Naive thymus-derived CD8-positive, alpha-beta T cell (primary cell): Measurements from ENCODE around the gene BBC3. TPM values are rescaled to one million over a fixed set of nuclear protein-coding genes. Genes with fewer than 3 reads are reported as not detected.

Experiments
- ATAC-seq, 2 donors: fragments of 150-1000 bp; cut with Tn5 transposase in 1 of 2; sonication (Bioruptor Pico), chemical (Tn5 transposase) in 1 of 2; 1 replicate in 1 of 2; 2 replicates in 1 of 2; pipeline ENCODE4 v1.10.0; 2021; ENCODE audit warnings: mild to moderate bottlenecking in 2 of 2, moderate library complexity in 2 of 2
- POLR2A ChIA-PET: fragments of 350-600 bp; sonication (Branson Sonifier 250); formaldehyde crosslinking; loops from one replicate; lab custom pipeline; 2021; ENCODE audit warnings: antibody characterized with exemption; lab: Charles Lee
- DNase-seq, 10 donors: peaks; one replicate each; pipeline versions ENCODE4 v3.0.0 to v3.0.0-alpha.2; 2020 to 2022
- H3K27ac Mint-ChIP-seq, 10 donors: one replicate each; pipeline ENCODE4 v1.8.0; 2020 to 2022; ENCODE audit warnings: mild to moderate bottlenecking in 10 of 10, mixed read lengths in 10 of 10, moderate library complexity in 4 of 10, inconsistent platforms in 1 of 10
- H3K27me3 Mint-ChIP-seq, 5 donors: one replicate each; pipeline ENCODE4 v1.8.0; 2021 to 2022; ENCODE audit warnings: mixed read lengths in 5 of 5
- H3K36me3 Mint-ChIP-seq, 3 donors: one replicate each; pipeline ENCODE4 v1.8.0; 2020 to 2022; ENCODE audit warnings: mixed read lengths in 3 of 3, mild to moderate bottlenecking in 2 of 3, inconsistent platforms in 1 of 3
- H3K4me1 Mint-ChIP-seq, 4 donors: one replicate each; pipeline ENCODE4 v1.8.0; 2021 to 2022; ENCODE audit warnings: mixed read lengths in 4 of 4
- H3K4me3 Mint-ChIP-seq, 10 donors: one replicate each; pipeline ENCODE4 v1.8.0; 2020 to 2022; ENCODE audit warnings: mild to moderate bottlenecking in 10 of 10, mixed read lengths in 10 of 10, moderate library complexity in 6 of 10, inconsistent platforms in 1 of 10
- H3K9me3 Mint-ChIP-seq, 9 donors: one replicate each; pipeline ENCODE4 v1.8.0; 2020 to 2022; ENCODE audit warnings: mixed read lengths in 9 of 9, mild to moderate bottlenecking in 3 of 9, inconsistent platforms in 1 of 9, moderate library complexity in 1 of 9
- polyA plus RNA-seq, 3 donors: library from polyadenylated mRNA; unstranded; fragments of 300-500 nt; fragmentation: Illumina TruSeq; gene quantifications; one replicate each; pipeline ENCODE4 v1.2.3, GENCODE V29; 2021
- total RNA-seq, 8 experiments: library from RNA in 2 of 8; stranded (reverse) in 2 of 8; gene quantifications; one replicate each; pipeline ENCODE4 v1.2.3 and lab custom pipeline; 2021 to 2026

BBC3 gene
- total and polyA plus RNA-seq, 5 experiments from 2014 or later, result 7.2 to 37.4 (median 13.0) TPM

DNA sequence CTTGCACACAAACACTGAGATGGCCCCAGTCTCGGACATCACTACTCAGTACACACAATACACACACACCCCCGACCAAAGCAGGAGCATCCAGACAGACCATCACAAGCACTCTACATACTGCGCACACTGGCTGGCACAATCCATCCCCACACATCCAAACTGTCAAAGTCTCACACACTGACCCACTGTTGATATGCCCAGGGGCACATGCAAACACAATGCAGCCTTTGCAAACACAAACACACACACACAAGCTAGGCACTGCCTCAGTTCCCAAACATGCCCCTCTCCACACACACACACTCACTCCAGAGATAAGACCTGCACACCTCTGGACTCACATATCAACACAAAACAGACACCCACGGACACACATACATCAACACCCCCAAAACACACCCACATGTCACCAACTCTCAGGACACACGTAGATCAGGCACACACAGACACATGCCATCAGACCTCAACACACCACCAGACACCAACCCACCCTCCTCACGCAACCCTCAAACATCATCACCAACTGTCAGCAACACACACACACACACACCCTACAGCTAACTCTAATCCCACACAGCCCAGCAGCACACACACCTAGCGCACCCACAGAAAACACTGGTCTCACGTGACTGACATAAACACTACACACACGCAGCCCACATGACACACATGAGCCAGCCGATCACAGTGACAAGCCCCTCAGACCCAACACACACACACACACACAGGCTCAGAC lies 1.9 kb downstream of the BBC3 start:
- POLR2A ChIA-PET, result interaction anchor here (0.5 to 6.1 kb wide), 6 partner anchors 9 to 45 kb away, joined by 3 to 116 read pairs (median 4); partner anchors contain the start of genes CCDC9 and INAFM1
- Mint-ChIP-seq H3K9me3 (no peaks in the 10 kb centered on the region), H3K36me3 (no peaks in the 10 kb centered on the region), H3K27me3 (no peaks in the 10 kb centered on the region), H3K4me3 (no peak overlapping the region), H3K4me1 (peaks cover 19 to 36% (median 28%) of the 10 kb centered on the region in 4 donors), H3K27ac (no peak overlapping the region)
- peak; percentile 1 to 2 for ATAC-seq
- DNase-seq, result peak in 6 of 10 donors; percentile 28 to 82 (median 44)

DNA sequence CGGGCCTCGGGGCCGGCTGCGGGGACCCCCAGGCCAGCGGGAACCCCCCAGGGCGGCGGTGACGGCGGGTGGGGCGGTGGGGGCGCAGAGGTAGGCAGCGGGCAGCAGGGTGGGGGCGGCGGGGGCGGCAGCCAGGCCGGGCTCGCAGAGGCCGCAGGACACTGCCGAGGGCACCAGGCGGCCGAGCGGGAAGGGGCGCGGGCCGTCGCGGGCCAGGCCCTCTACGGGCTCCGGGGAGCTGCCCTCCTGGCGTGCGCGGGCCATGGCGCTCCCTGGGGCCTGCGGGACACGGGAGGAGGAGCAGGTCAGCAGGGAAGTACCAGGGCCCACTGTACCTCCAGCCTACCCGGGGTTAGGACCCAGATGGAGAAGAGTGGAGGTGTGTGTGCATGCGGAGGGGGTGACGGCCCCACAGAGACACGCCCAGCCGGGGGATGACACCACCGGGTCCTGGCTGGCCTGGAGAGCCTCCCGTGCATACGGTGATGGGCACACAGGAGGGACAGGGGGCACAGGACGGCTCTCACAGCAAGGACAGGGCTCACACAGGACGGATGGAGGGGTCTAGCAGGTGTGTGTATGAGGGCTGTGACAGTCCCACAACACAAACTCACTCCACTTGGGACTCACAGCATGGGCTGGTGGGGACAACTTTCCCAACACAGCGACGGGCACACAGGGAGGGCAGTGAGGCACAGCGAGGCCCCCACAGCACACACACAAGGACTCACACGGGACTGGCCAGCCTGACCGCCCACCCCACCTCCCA lies 2.6 kb downstream of the BBC3 start:
- H3K27ac Mint-ChIP-seq, result no peak overlapping the region

DNA sequence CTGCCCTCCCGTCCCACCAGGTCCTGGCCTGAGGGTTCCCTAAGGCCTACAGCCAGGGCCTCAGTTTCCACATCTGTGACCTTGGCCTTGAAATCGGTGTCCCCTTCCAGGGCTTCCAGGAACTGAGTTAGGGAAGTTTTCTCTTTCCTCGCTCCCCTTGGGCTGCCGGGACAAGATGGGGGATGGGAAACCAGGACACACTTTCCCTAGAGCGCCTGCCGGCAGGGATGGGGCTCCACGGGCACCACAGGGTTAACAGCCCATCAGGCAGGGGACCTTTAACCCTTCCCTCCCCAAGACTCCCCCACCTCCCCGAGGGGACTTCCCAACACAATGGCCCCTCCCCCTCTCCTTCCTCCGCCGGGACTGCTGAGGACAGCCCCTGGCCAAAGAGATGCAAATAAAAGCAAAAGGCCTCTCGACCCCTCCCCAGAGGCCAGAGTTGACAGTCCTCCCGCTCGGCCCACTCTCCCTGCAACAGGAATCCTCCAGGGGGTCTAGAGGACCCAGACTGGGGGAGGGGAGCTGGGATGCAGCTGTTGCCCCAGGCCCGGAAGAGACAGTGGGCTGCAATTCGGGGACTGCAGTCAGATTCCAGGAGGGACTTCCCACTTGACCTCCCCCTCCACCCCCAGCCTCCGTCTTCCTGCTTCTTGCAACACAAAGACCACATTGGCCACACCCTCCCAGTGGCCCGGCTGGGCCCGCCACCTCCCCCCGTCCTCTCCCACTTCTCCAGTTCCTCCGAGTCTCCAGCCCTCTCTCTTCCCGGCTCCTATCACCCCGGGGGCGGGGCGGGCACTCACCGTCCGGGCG lies 3.4 kb downstream of the BBC3 start:
- DNase-seq, result peak in 6 of 10 donors; percentile 26 to 72 (median 38)
- no peak for ATAC-seq
- H3K27ac Mint-ChIP-seq, result peak overlapping the region; percentile 43 to 93 (median 84)
- H3K36me3 Mint-ChIP-seq, result peaks cover 0 to 3% (median 0%) of the 10 kb centered on the region in 3 donors
- peaks cover 16 to 34% (median 25%) of the 10 kb centered on the region in 4 donors for H3K4me1 Mint-ChIP-seq
- POLR2A ChIA-PET, result interaction anchor here (0.6 to 7.4 kb wide), 14 partner anchors 12 to 115 kb away, joined by 3 to 116 read pairs (median 15); partner anchors contain the start of genes CCDC9, INAFM1, SAE1 and ZC3H4
- no peaks in the 10 kb centered on the region for H3K9me3 Mint-ChIP-seq
- peak overlapping the region in 9 of 10 donors; percentile 71 to 89 (median 82) for H3K4me3 Mint-ChIP-seq
- no peaks in the 10 kb centered on the region for H3K27me3 Mint-ChIP-seq

More for the DNA sequence above, 2.6 kb downstream of the BBC3 start:
- Mint-ChIP-seq H3K27me3 (no peaks in the 10 kb centered on the region), H3K4me1 (peaks cover 19 to 39% (median 29%) of the 10 kb centered on the region in 4 donors), H3K4me3 (peak overlapping the region in 3 of 10 donors; percentile 71 to 86 (median 85)), H3K36me3 (peaks cover 0 to 2% (median 0%) of the 10 kb centered on the region in 3 donors), H3K9me3 (no peaks in the 10 kb centered on the region)
- DNase-seq, result peak in 7 of 10 donors; percentile 41 to 71 (median 48)
- peak; percentile 11 to 16 for ATAC-seq
- POLR2A ChIA-PET, result interaction anchor here (0.6 to 7.4 kb wide), 4 partner anchors 15 to 51 kb away, joined by 3 to 116 read pairs (median 52); no protein-coding TSS in a partner anchor

DNA sequence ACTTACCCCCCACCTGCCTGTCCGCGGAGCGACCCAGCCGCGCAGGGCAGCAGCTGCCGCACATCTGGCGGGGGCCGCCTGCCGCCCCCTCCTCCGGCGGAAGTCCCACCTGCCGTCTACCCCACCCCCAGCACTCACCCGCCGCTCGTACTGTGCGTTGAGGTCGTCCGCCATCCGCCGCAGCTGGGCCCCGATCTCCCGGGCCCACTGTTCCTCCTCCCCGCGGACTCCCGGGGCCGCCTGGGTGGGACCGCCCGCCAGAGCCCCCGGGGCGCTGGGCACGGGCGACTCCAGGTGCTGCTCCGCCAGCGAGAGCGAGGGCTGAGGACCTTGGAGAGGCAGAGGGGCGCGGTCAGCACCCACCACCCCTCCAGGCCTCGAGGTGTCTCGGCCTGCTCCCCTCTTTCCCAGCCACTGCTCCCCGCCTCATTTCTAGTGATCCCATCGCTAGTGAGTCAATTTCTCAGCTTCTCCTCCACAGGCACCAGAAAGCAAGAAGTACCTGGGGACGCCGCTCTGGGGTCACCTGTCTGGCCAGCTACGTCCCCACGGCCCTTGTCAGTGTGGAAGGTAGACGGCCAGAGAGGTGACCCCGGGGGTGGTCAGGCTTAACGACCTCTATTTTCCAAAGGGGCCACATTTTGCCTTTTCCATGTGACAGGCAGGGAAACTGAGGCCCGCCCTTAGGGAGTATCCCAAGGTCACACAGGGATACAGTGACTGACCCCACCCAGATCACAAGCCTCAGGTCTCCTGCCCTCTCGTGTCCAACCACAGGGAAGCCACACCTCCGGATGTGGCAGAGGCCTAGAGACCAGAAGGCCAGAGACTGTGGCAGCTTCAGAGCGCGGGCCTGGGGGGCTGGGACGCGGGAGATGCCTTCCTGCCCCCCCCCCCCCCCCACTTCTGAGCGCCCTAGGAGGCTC lies 4.3 kb downstream of the BBC3 start:
- peaks cover 0 to 10% (median 0%) of the 10 kb centered on the region in 3 donors for H3K36me3 Mint-ChIP-seq
- POLR2A ChIA-PET, result interaction anchor here (0.6 to 7.4 kb wide), 22 partner anchors 12 to 944 kb away, joined by 3 to 116 read pairs (median 9); partner anchors contain the start of genes CCDC9, INAFM1, SAE1 and ZC3H4
- peak overlapping the region; percentile 76 to 94 (median 90) for H3K27ac Mint-ChIP-seq
- DNase-seq (peak in 5 of 10 donors; percentile 18 to 77 (median 45)), ATAC-seq (peak; percentile 2 to 12)
- H3K27me3 Mint-ChIP-seq, result no peaks in the 10 kb centered on the region
- no peaks in the 10 kb centered on the region for H3K9me3 Mint-ChIP-seq
- peaks cover 10 to 26% (median 16%) of the 10 kb centered on the region in 4 donors for H3K4me1 Mint-ChIP-seq
- H3K4me3 Mint-ChIP-seq, result peak overlapping the region in 9 of 10 donors; percentile 71 to 89 (median 85)

DNA sequence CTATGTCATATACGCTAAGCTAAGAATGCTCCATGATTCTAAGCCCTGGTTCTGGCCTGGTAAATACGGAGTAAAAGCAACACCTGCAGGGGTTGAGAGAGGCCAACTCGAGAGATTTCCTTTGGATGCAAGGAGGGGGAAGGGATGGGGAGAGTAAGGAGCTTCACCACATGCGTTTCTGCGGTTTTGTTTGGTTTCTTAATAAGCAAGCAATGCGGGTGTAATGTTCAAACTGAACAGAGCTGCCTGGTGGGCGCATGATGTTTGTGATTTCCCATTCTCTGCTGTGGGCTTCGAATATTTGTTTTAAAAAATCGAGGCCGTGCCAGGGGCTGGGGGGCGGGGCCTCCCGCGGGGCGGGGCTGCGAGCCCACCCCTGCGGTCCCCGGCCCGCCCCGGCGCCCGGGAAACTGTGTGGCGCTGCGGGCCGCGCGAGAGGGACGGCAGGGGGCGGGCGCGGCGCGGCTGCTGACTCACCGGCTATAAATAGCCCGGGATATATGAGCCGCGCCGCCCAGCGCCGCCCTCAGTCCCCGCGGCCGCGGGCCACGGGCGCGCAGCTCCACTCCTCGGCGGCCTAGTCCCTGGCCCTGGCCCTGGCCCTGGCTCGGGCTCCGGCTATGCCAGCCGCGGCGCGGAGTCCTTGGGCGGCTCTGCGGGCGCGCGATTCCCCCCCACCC lies 5.1 kb downstream of the BBC3 start:
- POLR2A ChIA-PET, result interaction anchor here (0.6 to 7.4 kb wide), 23 partner anchors 9 to 945 kb away, joined by 3 to 116 read pairs (median 7); partner anchors contain the start of genes CCDC9, INAFM1, SAE1 and ZC3H4
- Mint-ChIP-seq H3K4me3 (peak overlapping the region in 9 of 10 donors; percentile 61 to 89 (median 75)), H3K9me3 (no peaks in the 10 kb centered on the region), H3K27ac (peak overlapping the region; percentile 6 to 94 (median 88)), H3K4me1 (peaks cover 6 to 21% (median 12%) of the 10 kb centered on the region in 4 donors), H3K27me3 (no peaks in the 10 kb centered on the region), H3K36me3 (peaks cover 0 to 12% (median 0%) of the 10 kb centered on the region in 3 donors)
- peak; percentile 81 to 91 (median 86) for DNase-seq
- peak; percentile 55 to 62 for ATAC-seq

DNA sequence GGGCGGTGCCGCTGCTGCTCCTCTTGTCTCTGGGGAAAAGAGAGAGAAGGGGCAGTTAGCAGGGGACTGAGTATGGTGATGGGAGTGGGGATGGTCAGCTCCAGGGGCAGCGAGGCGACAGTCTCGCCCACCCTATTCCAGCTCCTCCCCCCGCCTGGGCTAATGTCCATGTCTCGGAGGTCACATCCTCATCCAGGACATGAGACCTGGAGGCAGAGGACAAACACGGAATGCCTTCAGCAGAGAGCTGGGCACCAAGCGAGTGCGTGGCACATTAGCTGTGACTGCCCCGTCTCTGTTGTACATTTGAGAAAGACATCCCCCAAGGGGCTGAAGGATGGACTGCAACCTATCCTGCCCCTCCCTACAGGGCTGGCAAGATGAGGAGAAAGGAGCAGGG lies 9.1 kb downstream of the BBC3 start:
- Mint-ChIP-seq H3K9me3 (no peaks in the 10 kb centered on the region), H3K36me3 (peaks cover 0 to 17% (median 1%) of the 10 kb centered on the region in 3 donors), H3K4me1 (peaks cover 4 to 11% (median 8%) of the 10 kb centered on the region in 4 donors), H3K27ac (peak overlapping the region in 1 of 10 donors; percentile 27), H3K4me3 (no peak overlapping the region), H3K27me3 (no peaks in the 10 kb centered on the region)
- POLR2A ChIA-PET, result interaction anchor here (1.7 to 7.4 kb wide), 2 partner anchors 8 to 35 kb away, joined by 4 to 102 read pairs; no protein-coding TSS in a partner anchor
- DNase-seq (no peak), ATAC-seq (no peak)

DNA sequence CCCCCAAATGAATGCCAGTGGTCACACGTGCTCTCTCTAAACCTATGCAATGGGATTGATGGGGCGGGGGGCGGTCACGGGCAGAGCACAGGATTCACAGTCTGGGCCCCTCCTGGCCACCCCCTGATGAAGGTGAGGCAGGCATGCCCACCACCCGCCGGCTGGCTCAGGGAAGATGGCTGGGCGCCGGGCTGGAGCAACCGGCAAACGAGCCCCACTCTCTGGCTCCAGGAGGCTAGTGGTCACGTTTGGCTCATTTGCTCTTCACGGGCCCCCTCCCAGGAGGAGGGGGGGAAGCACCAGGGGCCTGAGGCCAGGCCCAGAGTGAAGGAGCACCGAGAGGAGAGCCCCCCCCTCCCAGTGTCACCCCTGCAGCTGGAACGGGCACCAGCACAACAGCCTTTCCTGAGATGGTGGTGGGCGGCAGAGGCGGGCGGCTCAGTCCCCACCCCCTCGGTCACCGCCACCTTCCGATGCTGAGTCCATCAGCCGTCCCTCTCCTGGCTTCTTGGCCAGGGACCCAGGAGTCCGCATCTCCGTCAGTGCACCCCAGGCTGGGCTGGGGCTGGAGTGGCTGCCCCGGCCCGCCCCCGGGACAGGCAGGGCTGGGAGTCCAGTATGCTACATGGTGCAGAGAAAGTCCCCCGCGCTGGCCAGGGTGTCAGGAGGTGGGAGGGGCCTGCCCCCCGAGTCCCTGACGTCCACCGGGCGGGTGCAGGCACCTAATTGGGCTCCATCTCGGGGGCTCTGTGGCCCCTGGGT lies 9.7 kb downstream of the BBC3 start:
- Mint-ChIP-seq H3K4me3 (no peak overlapping the region), H3K36me3 (peaks cover 0 to 17% (median 1%) of the 10 kb centered on the region in 3 donors), H3K27me3 (no peaks in the 10 kb centered on the region), H3K27ac (no peak overlapping the region), H3K4me1 (peaks cover 4 to 8% (median 6%) of the 10 kb centered on the region in 4 donors), H3K9me3 (no peaks in the 10 kb centered on the region)
- POLR2A ChIA-PET, result interaction anchor here (1.7 to 7.4 kb wide), 2 partner anchors 7 to 35 kb away, joined by 4 to 102 read pairs; no protein-coding TSS in a partner anchor
- no peak for DNase-seq
- no peak for ATAC-seq

DNA sequence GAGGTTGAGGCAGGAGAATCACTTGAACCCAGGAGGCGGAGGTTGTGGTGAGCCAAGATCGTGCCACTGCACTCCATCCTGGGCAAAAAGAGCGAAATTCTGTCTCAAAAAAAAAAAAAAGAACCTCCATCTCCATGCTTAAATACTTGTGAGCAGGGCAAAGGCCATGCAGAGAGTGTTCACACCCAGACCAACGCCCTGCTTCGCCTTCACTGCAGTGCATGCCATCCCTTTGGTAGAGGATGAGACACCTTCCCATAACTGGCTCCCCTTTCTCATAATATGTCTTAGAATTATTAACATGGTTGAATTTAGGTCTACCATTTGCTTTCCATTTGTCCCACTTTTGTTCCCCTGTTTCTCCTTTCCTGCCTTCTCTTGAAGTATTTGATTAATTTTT lies 15.4 kb downstream of the BBC3 start:
- Mint-ChIP-seq H3K36me3 (peaks cover 0 to 5% (median 0%) of the 10 kb centered on the region in 3 donors), H3K4me3 (no peak overlapping the region), H3K27me3 (no peaks in the 10 kb centered on the region), H3K9me3 (no peaks in the 10 kb centered on the region), H3K4me1 (peaks cover 4 to 17% (median 5%) of the 10 kb centered on the region in 4 donors), H3K27ac (no peak overlapping the region)
- ATAC-seq (no peak), DNase-seq (no peak)
- POLR2A ChIA-PET, result interaction anchor here (8.6 kb wide), 1 partner anchor 9 kb away, joined by 102 read pairs; no protein-coding TSS in a partner anchor

DNA sequence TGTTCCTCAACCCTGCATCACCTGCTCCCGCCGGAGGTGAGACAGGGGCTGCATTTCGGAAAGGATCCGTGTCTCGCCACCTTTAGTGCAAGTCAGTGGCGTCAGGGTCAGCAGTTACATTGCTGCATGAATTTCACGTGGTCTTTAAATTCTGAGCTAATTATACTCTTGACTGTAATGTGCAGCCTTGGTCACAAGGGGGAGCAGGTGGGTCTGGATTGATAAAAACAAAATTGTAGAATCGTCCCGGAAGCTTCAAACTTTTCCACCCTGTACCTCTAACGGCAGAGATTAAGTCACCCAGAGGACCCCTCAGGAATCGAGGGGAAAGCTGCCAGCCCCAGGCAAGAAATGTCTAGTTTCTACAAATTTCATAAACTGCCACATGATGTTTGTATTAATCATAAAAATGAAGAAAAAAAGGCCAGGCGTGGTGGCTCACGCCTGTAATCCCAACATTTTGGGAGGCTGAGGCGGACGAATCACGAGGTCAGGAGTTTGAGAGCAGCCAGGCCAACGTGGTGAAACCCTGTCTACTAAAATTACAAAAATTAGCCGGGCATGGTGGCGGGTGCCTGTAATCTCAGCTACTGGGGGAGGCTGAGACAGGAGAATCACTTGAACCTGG lies 20.2 kb downstream of the BBC3 start:
- POLR2A ChIA-PET, result interaction anchor here (0.5 to 8.6 kb wide), 23 partner anchors 9 to 131 kb away, joined by 3 to 102 read pairs (median 5); partner anchors contain the start of genes CCDC9, SAE1 and ZC3H4
- Mint-ChIP-seq H3K9me3 (no peaks in the 10 kb centered on the region), H3K4me3 (peak overlapping the region in 6 of 10 donors; percentile 5 to 46 (median 23)), H3K4me1 (peaks cover 8 to 29% (median 17%) of the 10 kb centered on the region in 4 donors), H3K36me3 (peaks cover 0 to 47% (median 5%) of the 10 kb centered on the region in 3 donors), H3K27ac (peak overlapping the region; percentile 7 to 86 (median 80)), H3K27me3 (no peaks in the 10 kb centered on the region)
- ATAC-seq (peak; percentile 74 to 89), DNase-seq (peak; percentile 58 to 87 (median 78))
